Smooth muscle cell (in vitro differentiated cells): Measurements from ENCODE around the gene RPL21. TPM values are rescaled to one million over a fixed set of nuclear protein-coding genes. Genes with fewer than 3 reads are reported as not detected.
"Not testable (repeated sequence)": the region's sequence is repeated elsewhere in the genome, so short reads cannot be mapped to it uniquely, and the experiment has no call there.

Experiments used
- DNase-seq: peaks from one replicate; lab custom pipeline; 2025; ENCODE audit not compliant: unreplicated experiment; lab: John Stamatoyannopoulos, UW
- H2AFZ ChIP-seq: fragments of 200-600 bp; sonication (generic); 2 replicates; pipeline ENCODE4 v1.6.0; 2016; ENCODE audit warnings: antibody characterized with exemption, low read depth, mild to moderate bottlenecking
- H3F3A ChIP-seq: fragments of 200-600 bp; sonication (generic); 2 replicates; pipeline ENCODE4 v1.6.0; 2017; ENCODE audit warnings: antibody characterized with exemption, low read depth
- H3K27ac ChIP-seq: fragments of 200-600 bp; sonication (generic); 2 replicates; pipeline ENCODE4 v1.5.1; 2016; ENCODE audit warnings: low read depth, mild to moderate bottlenecking
- H3K27me3 ChIP-seq: fragments of 200-600 bp; sonication (generic); 2 replicates; pipeline ENCODE4 v1.6.1; 2016; ENCODE audit warnings: low read depth, mild to moderate bottlenecking
- H3K36me3 ChIP-seq: fragments of 200-600 bp; sonication (generic); 2 replicates; pipeline ENCODE4 v1.5.1; 2016; ENCODE audit warnings: low read depth
- H3K4me1 ChIP-seq: fragments of 200-600 bp; sonication (generic); 2 replicates; pipeline ENCODE4 v1.5.1; 2016; ENCODE audit warnings: low read depth
- H3K4me2 ChIP-seq: fragments of 200-600 bp; sonication (generic); 2 replicates; pipeline ENCODE4 v1.6.0; 2016; ENCODE audit warnings: mild to moderate bottlenecking
- H3K4me3 ChIP-seq: fragments of 200-600 bp; sonication (generic); 2 replicates; pipeline ENCODE4 v1.5.1; 2016; ENCODE audit warnings: mild to moderate bottlenecking
- H3K79me2 ChIP-seq: fragments of 200-600 bp; sonication (generic); 2 replicates; pipeline ENCODE4 v1.6.0; 2016; ENCODE audit warnings: low read depth, mild to moderate bottlenecking
- H3K9ac ChIP-seq: fragments of 200-600 bp; sonication (generic); 2 replicates; pipeline ENCODE4 v1.6.0; 2016; ENCODE audit warnings: low read depth
- H3K9me3 ChIP-seq: fragments of 200-600 bp; sonication (generic); replicated peaks from 2 replicates; pipeline ENCODE4 v1.5.1; 2016; ENCODE audit warnings: low read depth
- H4K20me1 ChIP-seq: fragments of 200-600 bp; sonication (generic); 2 replicates; pipeline ENCODE4 v1.6.0; 2016; ENCODE audit warnings: low read depth
- CTCF ChIP-seq: fragments of 200-600 bp; sonication (generic); IDR thresholded peaks from 2 replicates; pipeline ENCODE4 v1.5.1; 2017; ENCODE audit warnings: borderline replicate concordance, mild to moderate bottlenecking, antibody characterized with exemption; ENCODE audit not compliant: insufficient read depth, poor library complexity, severe bottlenecking
- WGBS: methylation state at CpG from one replicate; pipeline ENCODE4 v1.1.7; 2016; ENCODE audit warnings: low lambda C conversion rate; 5-methylcytosine and 5-hydroxymethylcytosine counted together
- polyA plus RNA-seq: library from polyadenylated mRNA; unstranded; fragments of >200 nt; fragmentation: Nextera tagmentation; extraction: Ambion mirVana; gene quantifications from 2 replicates; pipeline ENCODE4 v1.2.1, GENCODE V29; 2016
- total RNA-seq: library from RNA; depleted of rRNA; stranded (reverse); fragments of >200 nt; gene quantifications from 2 replicates; pipeline ENCODE4 v1.2.3, GENCODE V29; 2014

Gene RPL21
- total and polyA plus RNA-seq, 2 experiments from 2014 or later, result 361 to 1,191 TPM

DNA sequence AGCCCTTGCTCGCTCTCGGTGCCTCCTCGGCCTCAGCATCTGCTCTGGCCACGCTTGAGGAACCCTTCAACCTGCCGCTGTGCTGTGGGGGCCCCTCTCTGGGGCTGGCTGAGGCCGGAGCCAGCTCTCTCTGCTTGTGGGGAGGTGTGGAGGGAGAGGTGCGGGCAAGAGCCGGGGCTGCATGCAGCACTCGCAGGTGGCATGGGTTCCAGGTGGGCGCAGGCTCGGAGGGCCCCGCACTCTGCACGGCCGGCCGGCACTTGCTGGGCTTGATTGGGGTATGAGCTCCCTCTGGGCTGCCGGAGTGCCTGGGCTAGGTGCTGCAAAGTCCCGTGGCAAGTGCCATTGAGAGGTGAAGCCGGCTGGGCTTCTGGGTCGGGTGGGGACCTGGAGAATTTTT lies 31.7 kb upstream of the RPL21 start:
- H3K9ac ChIP-seq, result no peak overlapping the region
- no peak overlapping the region for H3K4me2 ChIP-seq
- no peak for TF ChIP-seq CTCF
- no peak overlapping the region for H3K27ac ChIP-seq
- no peaks in the 10 kb centered on the region for H3K36me3 ChIP-seq
- H3K27me3 ChIP-seq, result no peaks in the 10 kb centered on the region
- no peaks in the 10 kb centered on the region for H4K20me1 ChIP-seq
- WGBS, result 94% methylated on average over 19 of the region's 19 CpGs
- no peak for DNase-seq
- no peak overlapping the region for H3K4me3 ChIP-seq
- no peaks in the 10 kb centered on the region for H3K79me2 ChIP-seq
- H3K4me1 ChIP-seq, result no peaks in the 10 kb centered on the region
- no peak overlapping the region for H2AFZ ChIP-seq
- no peaks in the 10 kb centered on the region for H3F3A ChIP-seq
- no peaks in the 10 kb centered on the region for H3K9me3 ChIP-seq

DNA sequence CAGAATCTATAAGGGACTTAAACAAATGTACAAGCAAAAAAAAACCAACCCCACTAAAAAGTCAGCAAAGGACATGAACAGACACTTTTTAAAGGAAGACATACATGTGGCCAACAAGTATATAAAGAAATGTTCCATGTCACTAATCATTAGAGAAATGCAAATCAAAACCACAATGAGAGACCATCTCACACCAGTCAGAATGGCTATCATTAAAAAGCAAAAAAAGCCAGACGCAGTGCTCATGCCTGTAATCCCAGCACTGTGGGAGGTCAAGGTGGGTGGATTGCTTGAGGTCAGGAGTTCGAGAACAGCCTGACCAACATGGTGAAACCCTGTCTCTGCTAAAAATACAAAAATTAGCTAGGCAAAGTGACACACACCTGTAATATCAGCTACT lies 29.3 kb upstream of the RPL21 start:
- DNase-seq, H3K27ac ChIP-seq, H2AFZ ChIP-seq, H3K4me3 ChIP-seq, H3K79me2 ChIP-seq, H3K27me3 ChIP-seq, H4K20me1 ChIP-seq, H3K4me2 ChIP-seq, H3K9me3 ChIP-seq, H3K4me1 ChIP-seq, H3K36me3 ChIP-seq, H3F3A ChIP-seq, H3K9ac ChIP-seq: not testable (repeated sequence)
- WGBS, result 82% methylated on average over 2 of the region's 2 CpGs

GRCh38 chr13:27226991-27227390 lies 24.4 kb upstream of the RPL21 start:
- H4K20me1 ChIP-seq, result no peaks in the 10 kb centered on the region
- no peaks in the 10 kb centered on the region for H3K4me1 ChIP-seq
- no peak for DNase-seq
- no peak overlapping the region for H3K4me3 ChIP-seq
- H3K27ac ChIP-seq, result no peak overlapping the region
- no peaks in the 10 kb centered on the region for H3F3A ChIP-seq
- no peaks in the 10 kb centered on the region for H3K36me3 ChIP-seq
- no peak overlapping the region for H2AFZ ChIP-seq
- no peaks in the 10 kb centered on the region for H3K79me2 ChIP-seq
- no peak overlapping the region for H3K9ac ChIP-seq
- WGBS, result 90% methylated on average over 2 of the region's 2 CpGs
- H3K9me3 ChIP-seq, result no peaks in the 10 kb centered on the region
- H3K4me2 ChIP-seq, result no peak overlapping the region
- H3K27me3 ChIP-seq, result no peaks in the 10 kb centered on the region
- TF ChIP-seq CTCF, result no peak

GRCh38 chr13:27228131-27228530 lies 23.2 kb upstream of the RPL21 start:
- no peaks in the 10 kb centered on the region for H3K4me1 ChIP-seq
- H3K27me3 ChIP-seq, result no peaks in the 10 kb centered on the region
- no peaks in the 10 kb centered on the region for H3K36me3 ChIP-seq
- H4K20me1 ChIP-seq, result no peaks in the 10 kb centered on the region
- no peaks in the 10 kb centered on the region for H3K9me3 ChIP-seq
- H3K4me3 ChIP-seq, result no peak overlapping the region
- DNase-seq, result no peak
- H3K9ac ChIP-seq, result no peak overlapping the region
- no peaks in the 10 kb centered on the region for H3K79me2 ChIP-seq
- TF ChIP-seq CTCF, result no peak
- H3F3A ChIP-seq, result no peaks in the 10 kb centered on the region
- H3K27ac ChIP-seq, result no peak overlapping the region
- H3K4me2 ChIP-seq, result no peak overlapping the region
- H2AFZ ChIP-seq, result no peak overlapping the region
